ENCODE results near the gene RHEB. TPM values are rescaled to one million over a fixed set of nuclear protein-coding genes. Genes with fewer than 3 reads are reported as not detected.

The RHEB gene
- total and polyA plus RNA-seq, 2 of the 4 experiments (the other 2 are of a cell fraction), result 19.7 to 67.2 TPM

- Histone ChIP-seq H3K56ac (ENCODE audit: extremely low read depth, insufficient read depth, low read length) (no peak overlapping the region), H2AFZ (replicated peaks; ENCODE audit: low read length, poor library complexity) (no peak overlapping the region), H2BK20ac (ENCODE audit: low read depth, low read length) (no peak overlapping the region), H3K23ac (ENCODE audit: low read depth, low read length) (no peak overlapping the region), H3K14ac (replicated peaks; ENCODE audit: low read depth, low read length) (no peak overlapping the region), H3K4me1 (ENCODE audit: control insufficient read depth, insufficient read depth, low read length) (peaks cover 10% of the 10 kb centered on the region), H4K91ac (ENCODE audit: insufficient read depth, low read depth, low read length) (no peak overlapping the region), H3K27ac (ENCODE audit: insufficient read depth, low read length) (no peak overlapping the region), H3K9me3 (ENCODE audit: control insufficient read depth, insufficient read depth, low read length) (peaks cover 6% of the 10 kb centered on the region), H3K79me1 (ENCODE audit: low read depth in 1 of 2, low read length in 2 of 2) (peaks cover 14 to 33% of the 10 kb centered on the region in 2 experiments; a peak in 3 of 4 replicates), H4K8ac (ENCODE audit: low read depth in 2 of 2, low read length in 2 of 2) (no peak overlapping the region), H3K36me3 (ENCODE audit: control insufficient read depth, insufficient read depth, low read length) (peaks cover 40% of the 10 kb centered on the region), H3K4ac (ENCODE audit: low read depth, low read length) (no peak overlapping the region), H2AK5ac (ENCODE audit: low read depth, low read length) (no peak overlapping the region), H3K9me1 (ENCODE audit: insufficient read depth, low read length) (peaks cover 5% of the 10 kb centered on the region), H3K18ac (ENCODE audit: low read depth, low read length) (no peak overlapping the region), H2AK9ac (replicated peaks; ENCODE audit: low read depth, low read length, poor library complexity) (no peak overlapping the region), H4K5ac (ENCODE audit: low read depth, low read length) (no peak overlapping the region), H3K27me3 (ENCODE audit: control insufficient read depth, insufficient read depth, low read length) (no peaks in the 10 kb centered on the region), H3K9ac (ENCODE audit: low read depth, low read length) (no peak overlapping the region), H2BK15ac (ENCODE audit: low read depth, low read length) (no peak overlapping the region), H4K20me1 (ENCODE audit: insufficient read depth, low read length) (no peaks in the 10 kb centered on the region; the same call in 1 of the 2 replicates), H2BK120ac (ENCODE audit: low read depth, low read length) (no peak overlapping the region), H3K4me2 (ENCODE audit: low read depth, low read length) (no peak overlapping the region), H3K4me3 (ENCODE audit: insufficient read depth, low read depth, low read length) (no peak overlapping the region), H2BK5ac (ENCODE audit: low read depth, low read length, poor library complexity, severe bottlenecking) (no peak overlapping the region)
- in situ Hi-C loops (cut with MboI; ENCODE audit: low sequenced_read_pairs), result loop anchor here (25.0 kb wide), 1 partner anchor 297 kb away; no protein-coding TSS in a partner anchor
- ChIA-PET POLR2A (ENCODE audit: unreplicated experiment) (no interaction called here), CTCF (interaction anchor here (0.7 kb wide), 1 partner anchor 18 kb away, joined by 3 read pairs; no protein-coding TSS in a partner anchor)
- no TSS peak for BruUV-seq (replicated peaks)
- intact Hi-C loops (cut with micrococcal nuclease), result no loop called here
- DNase-seq, result no peak
- 100% methylated on average over 3 of the region's 8 CpGs; no CpG with 5 or more reads in 1 of the 2 experiments for WGBS, 2 experiments (ENCODE audit: extremely low coverage in 2 of 2, insufficient read length in 1 of 2)
- TF ChIP-seq CHD1 (IDR thresholded peaks at IDR 0.05; ENCODE audit: low read depth, low read length) (no peak), RFX5 (IDR thresholded peaks at IDR 0.05; ENCODE audit: low read depth, low read length) (no peak), FOS (IDR thresholded peaks at IDR 0.05; ENCODE audit: low read depth, low read length) (no peak), CTCF (conservative IDR thresholded peaks at IDR 0.05; ENCODE audit: low read depth, low read length) (no peak), POLR2A (IDR thresholded peaks at IDR 0.05; ENCODE audit: low read depth, low read length) (no peak), BHLHE40 (IDR thresholded peaks at IDR 0.05; ENCODE audit: low read depth, low read length) (no peak), RCOR1 (IDR thresholded peaks at IDR 0.05; ENCODE audit: insufficient replicate concordance, low read length) (no peak)
- dilution Hi-C loops (cut with HindIII; ENCODE audit: low sequenced_read_pairs, unreplicated experiment), result no loop called here
- ATAC-seq (ENCODE audit: low read depth), result no peak
Measured at GRCh38 chr7:151465169-151465568, 54.5 kb downstream of the RHEB start.
